NT2/D1 (cell line): ENCODE measurements around the gene LSM3.

ENCODE experiments used
- SUZ12 ChIP-seq: IDR thresholded peaks from 2 replicates; pipeline ENCODE4 v1.6.1; 2011; ENCODE audit not compliant: insufficient read length, insufficient read depth; ENCODE audit errors: extremely low read depth
- YY1 ChIP-seq: IDR thresholded peaks from 2 replicates; pipeline ENCODE4 v1.6.1; 2011; ENCODE audit not compliant: insufficient read length, insufficient read depth

GRCh38 chr3:14170531-14171159 lies 8.0 kb upstream of the LSM3 start:
- TF ChIP-seq YY1 (no peak), SUZ12 (no peak)
